Testis (tissue), 2 donors: ENCODE measurements around the gene SDHAF3.

Experiments
- CTCF ChIP-seq, 3 experiments: fragments of 450-650 bp in 2 of 3; fragments of 200-600 bp in 1 of 3; sonication (generic) in 1 of 3; IDR thresholded peaks; one replicate each; pipeline ENCODE4 v1.5.1; 2016 to 2019; ENCODE audit warnings: antibody characterized with exemption in 3 of 3, mild to moderate bottlenecking in 2 of 3, moderate library complexity in 1 of 3
- POLR2A ChIP-seq: fragments of 450-650 bp; IDR thresholded peaks from one replicate; pipeline ENCODE4 v1.6.1; 2017; ENCODE audit warnings: antibody characterized with exemption, mild to moderate bottlenecking, moderate library complexity

GRCh38 chr7:97215556-97215955 lies 98.1 kb downstream of the SDHAF3 start:
- TF ChIP-seq CTCF (IDR thresholded peaks at IDR 0.05) (no peak), POLR2A (no peak)
